MM.1S (cell line): ENCODE results near the gene MIGA1.

Experiments used
- EZH2phosphoT487 ChIP-seq: fragments of 300-600 bp; sonication (generic); IDR thresholded peaks from 2 replicates; pipeline ENCODE4 v1.6.1; 2018; ENCODE audit warnings: antibody characterized with exemption, low read length
- TF ChIP-seq, protein P1 (sequence below): fragments of 300-600 bp; sonication (generic); IDR thresholded peaks from 2 replicates; pipeline ENCODE4 v1.5.1; 2016; ENCODE audit warnings: antibody characterized with exemption, low read length, mixed read lengths

DNA sequence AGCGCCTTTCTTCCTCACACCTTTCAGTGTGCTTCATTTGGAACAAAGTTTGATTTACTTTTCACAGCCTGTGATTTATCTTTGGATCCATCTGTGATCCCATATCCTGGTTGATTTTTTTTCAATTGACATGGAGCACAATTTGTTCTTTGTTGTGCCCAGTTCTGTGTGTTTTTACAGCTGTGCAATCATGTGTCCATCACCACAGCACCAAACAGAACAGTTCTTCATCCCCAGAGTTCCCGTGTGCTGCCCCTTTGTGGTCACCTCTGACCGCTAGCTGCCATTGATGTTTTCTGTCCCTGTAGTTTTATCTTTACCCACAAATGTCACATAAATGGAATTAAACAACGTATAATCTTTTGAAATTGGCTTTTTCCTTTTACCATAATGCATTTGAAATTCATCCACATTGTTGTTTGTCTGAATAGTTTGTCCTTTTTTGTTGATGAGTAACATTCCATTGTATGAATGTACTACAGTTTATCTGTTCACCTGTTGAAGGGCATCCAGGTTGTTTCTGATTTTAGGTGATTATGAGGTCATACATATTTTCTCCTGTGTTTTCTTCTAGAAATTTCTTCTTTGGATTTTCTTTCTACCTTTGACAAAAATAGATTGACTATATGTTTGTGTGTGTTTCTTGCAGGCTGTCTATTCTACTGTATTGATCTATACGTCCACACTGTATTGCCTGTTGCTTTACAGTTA is 17.4 kb downstream of the MIGA1 start:
- TF ChIP-seq, protein P1, sequence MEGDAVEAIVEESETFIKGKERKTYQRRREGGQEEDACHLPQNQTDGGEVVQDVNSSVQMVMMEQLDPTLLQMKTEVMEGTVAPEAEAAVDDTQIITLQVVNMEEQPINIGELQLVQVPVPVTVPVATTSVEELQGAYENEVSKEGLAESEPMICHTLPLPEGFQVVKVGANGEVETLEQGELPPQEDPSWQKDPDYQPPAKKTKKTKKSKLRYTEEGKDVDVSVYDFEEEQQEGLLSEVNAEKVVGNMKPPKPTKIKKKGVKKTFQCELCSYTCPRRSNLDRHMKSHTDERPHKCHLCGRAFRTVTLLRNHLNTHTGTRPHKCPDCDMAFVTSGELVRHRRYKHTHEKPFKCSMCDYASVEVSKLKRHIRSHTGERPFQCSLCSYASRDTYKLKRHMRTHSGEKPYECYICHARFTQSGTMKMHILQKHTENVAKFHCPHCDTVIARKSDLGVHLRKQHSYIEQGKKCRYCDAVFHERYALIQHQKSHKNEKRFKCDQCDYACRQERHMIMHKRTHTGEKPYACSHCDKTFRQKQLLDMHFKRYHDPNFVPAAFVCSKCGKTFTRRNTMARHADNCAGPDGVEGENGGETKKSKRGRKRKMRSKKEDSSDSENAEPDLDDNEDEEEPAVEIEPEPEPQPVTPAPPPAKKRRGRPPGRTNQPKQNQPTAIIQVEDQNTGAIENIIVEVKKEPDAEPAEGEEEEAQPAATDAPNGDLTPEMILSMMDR: no peak
- TF ChIP-seq EZH2phosphoT487: no peak
